NCI-H2171 treated with DMSO at 0.1 percent for 48 hours (cell line): ENCODE measurements around the gene ACSL5.
"Not testable (repeated sequence)": the region's sequence is repeated elsewhere in the genome, so short reads cannot be mapped to it uniquely, and the experiment has no call there.

Experiments used
- DNase-seq: peaks from one replicate; lab custom pipeline; 2025; lab: John Stamatoyannopoulos, UW

Gene ACSL5

GRCh38 chr10:112374724-112375541 lies 1.0 kb downstream of the ACSL5 start:
- DNase-seq = no peak

DNA sequence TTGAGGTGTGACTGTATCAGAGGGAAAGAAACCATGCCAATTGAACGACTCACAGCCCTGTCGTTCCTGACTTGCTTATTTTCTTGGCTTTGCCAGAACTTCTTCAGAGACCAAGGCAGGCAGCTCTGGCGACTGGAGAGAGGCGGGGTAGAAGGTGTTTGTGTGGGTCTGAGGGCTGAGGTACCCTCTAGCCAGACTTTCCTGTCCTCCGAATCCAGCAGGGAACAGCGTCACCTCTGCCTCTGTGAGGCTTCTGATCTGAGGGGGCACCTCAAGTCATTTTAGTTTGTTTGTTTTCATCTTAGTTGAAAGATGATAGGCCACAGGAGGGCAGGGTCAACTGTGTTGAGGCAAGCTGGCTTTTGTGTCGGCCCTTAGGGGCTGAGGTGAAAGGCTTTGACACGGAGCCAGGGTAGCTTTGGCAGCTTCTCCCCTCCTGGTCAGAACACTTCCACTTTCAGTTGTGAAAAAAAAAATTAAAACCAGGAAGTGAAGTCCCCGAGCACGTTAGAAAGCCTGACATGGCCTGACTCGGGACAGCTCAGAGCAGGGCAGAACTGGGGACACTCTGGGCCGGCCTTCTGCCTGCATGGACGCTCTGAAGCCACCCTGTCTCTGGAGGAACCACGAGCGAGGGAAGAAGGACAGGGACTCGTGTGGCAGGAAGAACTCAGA lies 1.9 kb downstream of the ACSL5 start:
- DNase-seq = no peak

DNA sequence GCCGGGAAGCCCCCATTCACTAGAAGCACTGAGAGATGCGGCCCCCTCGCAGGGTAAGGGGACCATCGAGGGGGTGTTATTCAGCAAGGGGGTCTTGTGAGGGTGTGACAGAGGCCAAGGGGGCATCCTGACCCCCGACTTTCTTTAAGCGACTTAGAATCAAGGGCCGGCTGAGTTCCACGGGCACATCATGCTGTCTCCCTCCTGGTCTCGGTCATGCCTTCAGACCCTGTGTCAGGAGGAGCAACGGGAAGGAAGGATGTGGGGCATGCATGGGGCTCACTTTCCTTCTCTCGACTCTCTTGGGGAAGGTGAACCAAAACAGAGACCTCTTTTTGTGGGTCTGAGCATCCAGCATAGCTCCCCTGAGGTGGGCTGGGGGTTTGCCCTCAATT lies 2.5 kb downstream of the ACSL5 start:
- DNase-seq = no peak

DNA sequence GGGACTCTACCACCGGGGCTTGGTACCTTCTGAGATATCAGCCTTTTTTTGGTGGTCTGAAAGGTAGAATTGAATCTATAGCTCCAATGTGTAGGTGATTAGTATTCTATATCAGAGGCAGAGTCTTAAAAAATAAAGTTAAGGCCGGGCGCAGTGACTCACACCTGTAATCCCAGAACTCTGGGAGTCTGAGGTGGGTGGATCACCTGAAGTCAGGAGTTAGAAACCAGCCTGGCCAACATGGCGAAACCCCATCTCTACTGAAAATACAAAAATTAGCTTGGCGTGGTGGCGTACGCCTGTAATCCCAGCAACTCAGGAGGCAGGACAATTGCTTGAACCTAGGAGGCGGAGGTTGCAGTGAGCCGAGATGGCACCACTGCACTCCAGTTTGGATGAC lies 3.2 kb downstream of the ACSL5 start:
- not testable (repeated sequence) for DNase-seq

DNA sequence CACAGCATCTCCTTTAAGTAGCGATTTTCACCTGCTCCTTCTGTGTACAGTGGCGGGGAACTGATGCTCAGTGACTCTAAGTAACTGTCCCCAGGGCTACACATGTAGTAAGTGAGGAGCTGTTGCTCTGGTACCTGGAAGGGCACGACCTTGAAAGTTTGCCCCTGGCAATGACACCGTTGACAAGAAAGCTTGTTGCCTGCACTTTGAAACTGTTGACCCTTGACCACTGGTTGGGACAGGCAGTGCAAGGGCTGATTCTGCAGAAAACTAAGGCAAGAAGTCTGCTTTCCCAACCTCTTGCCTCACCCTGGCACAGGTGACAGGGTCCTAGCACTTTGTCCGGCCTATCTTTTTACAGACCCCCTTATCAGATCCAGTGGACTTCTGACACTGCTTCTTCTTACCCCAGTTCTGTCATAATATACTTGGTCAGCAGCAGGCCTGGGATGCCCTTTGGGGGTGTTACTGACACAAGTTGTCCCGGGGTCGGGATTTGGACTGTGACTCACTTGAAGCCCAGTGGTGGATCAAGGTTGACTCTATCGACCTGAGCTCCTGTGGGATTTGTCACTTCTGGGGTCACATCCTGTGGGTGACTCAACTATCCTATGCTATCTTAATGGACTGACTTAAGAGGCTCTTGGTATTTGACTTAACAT lies 5.8 kb downstream of the ACSL5 start:
- DNase-seq = no peak

DNA sequence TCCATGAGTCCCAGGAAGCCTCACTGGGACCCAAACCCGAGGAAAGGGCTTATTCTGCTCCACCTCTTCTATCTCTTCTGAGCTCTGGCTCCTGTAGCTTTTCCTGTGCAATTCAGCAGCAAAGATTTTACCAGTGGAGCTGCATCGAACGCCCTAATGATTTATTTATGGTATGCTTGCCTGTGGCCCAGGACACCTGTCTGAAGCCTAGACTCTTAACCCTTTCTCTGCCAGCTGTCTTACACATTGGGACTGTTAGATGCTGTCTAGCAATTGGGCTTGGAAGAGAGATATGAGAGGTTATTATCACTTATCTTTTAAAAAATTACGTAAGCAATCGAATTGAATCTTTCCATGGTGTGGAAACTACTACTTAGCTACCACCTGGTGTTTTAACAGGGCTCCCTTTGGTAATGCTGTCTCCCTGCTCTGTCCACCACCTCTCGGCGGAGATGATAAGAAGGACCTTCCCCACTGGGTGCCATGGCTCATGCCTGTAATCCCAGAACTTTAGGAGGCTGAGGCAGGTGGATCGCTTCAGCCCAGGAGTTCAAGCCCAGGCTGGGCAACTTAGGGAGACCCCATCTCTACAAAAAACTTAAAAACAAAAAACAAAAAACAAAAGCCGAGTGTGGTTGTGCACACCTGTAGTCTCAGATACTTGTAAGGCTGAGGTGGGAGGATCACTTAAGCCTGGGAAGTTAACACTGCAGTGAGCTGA lies 8.8 kb downstream of the ACSL5 start:
- no peak for DNase-seq

- no peak for DNase-seq
Observed at GRCh38 chr10:112383325-112383724, 9.4 kb downstream of the ACSL5 start.

DNA sequence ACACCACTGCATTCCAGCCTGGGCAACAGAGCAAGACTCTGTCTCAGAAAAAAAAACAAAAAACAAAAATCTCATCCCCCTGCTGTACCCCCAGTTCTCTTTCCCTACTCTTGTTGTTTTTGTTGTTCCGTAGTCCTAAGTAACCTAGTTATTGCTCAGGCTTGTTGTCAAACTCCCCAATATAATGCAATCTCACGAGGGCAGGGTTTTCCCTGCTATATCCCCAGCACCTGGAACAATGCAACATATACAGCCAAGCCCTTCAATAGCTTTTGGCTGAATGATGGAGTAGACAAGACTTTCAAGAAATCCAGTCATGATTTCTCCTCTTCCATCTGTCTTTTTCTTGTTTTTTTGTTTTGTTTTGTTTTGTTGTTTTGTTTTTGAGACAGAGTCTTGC lies 10.2 kb downstream of the ACSL5 start:
- no peak for DNase-seq

DNA sequence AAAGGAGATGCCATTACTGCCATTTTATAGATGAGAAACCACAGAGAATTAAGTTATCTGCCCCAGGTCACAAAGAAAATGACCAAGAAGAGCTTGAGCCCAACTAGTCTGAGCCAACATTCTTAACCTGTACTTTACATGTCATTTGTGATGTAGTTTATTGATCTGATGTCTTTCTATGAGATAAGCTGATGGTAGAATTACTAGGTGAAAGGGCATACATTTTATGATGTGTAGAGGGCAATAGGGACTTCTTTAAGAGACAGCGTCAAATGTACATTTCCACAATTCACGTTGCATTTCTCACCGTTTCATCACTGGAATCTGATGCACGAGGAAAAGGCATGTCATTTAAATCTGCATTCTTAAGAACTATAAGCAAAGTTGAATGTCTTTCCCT lies 11.3 kb downstream of the ACSL5 start:
- DNase-seq = no peak

DNA sequence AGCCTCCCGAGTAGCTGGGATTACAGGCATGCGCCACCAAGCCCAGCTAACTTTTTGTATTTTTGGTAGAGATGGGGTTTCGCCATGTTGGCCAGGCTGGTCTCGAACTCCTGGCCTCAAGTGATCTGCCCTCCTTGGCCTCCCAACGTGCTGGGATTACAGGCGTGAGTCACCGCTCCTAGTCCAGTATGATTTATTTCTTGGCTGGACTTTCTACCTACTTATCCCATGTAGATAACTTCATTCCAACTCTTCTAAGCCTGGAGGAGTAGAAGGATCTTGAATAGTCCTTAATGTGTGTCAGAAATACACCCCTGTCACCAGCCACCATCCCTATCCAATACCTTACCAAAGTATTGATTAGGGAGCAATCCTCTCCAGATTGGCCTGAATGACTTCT lies 14.1 kb downstream of the ACSL5 start:
- DNase-seq = not testable (repeated sequence)

DNA sequence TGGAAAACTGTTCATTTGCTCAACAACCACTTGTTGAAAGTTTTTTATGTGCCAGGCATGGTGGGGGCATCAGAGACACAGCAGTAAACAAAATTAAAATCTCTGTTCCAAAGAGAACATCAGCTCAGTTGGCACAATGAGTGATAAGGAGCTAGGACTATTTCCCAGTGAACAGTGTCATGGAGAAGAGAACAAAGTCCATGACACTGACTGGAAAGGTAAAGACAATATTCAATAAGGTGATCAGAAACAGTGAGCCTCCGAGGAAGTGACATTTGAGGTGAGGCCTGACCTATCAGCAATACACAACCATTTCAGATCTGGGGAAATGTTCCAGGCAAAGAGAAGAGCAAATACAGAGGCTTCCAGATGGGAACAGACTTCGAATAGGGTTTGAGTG lies 14.6 kb downstream of the ACSL5 start:
- DNase-seq = no peak

DNA sequence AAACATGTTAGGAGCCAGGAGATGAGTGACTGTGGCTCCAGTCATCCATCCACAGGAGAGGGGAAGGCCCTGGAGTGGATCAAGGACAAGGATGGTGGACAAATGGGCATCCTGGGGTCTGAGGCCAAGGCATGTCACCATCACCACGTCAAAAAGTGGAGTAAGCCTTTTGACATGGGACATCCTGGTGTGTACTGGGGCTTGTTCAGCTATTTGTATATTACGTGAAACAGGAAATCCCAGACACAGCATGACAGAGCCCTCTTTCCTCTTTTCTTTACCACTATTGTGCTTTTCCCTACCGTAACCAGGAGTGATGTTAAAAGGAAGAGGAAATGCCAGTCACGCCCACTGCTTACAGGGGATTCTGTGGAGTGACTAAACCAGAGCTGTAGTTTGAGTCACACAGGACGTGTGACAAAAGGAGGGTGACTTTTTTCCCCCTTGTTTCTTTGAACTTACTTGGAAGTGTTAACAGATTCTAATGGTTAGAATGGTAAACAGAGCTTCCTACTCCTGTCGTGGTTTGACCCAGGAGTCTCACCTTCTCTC lies 15.4 kb downstream of the ACSL5 start:
- DNase-seq = no peak

GRCh38 chr10:112390125-112390703 lies 16.3 kb downstream of the ACSL5 start:
- DNase-seq = no peak

DNA sequence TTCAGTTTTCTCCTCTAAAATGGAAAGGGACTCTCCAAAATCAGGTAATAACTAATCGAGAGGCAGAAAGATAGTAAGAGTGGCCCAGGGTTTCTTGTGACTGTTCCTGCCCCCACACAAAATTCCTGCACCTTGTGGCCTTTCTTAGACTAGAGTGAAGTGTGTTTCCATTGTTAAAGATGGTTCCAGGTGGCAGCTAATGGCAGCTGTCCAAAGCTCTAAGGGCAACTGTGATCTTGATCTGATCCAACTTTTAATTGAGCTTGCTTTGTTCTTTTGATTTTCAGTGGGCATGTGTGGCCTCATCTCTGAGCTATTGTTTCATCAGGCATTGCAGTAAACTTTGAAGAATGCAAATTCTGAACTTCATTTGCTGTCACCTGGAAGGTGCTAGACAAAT lies 19.4 kb downstream of the ACSL5 start:
- DNase-seq = no peak

DNA sequence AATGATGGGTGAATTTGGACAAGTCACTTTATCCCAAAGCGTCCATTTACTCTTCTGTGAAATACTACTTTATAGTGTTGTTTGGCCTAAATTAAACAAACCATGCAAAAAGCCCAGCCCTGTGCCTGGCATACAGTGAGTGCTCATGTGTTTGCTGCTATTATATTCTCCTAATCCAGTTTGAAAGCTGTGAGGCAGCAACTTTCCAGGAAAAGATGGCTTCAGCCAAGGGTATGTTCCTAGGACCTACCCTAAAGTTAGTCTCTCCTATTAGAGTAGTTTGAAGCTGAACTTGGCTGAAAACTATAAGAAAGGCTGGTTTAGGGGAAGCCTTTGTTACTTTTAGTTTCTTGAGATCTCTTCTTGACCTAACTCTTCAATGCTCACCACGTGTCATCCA lies 19.9 kb downstream of the ACSL5 start:
- DNase-seq = no peak

DNA sequence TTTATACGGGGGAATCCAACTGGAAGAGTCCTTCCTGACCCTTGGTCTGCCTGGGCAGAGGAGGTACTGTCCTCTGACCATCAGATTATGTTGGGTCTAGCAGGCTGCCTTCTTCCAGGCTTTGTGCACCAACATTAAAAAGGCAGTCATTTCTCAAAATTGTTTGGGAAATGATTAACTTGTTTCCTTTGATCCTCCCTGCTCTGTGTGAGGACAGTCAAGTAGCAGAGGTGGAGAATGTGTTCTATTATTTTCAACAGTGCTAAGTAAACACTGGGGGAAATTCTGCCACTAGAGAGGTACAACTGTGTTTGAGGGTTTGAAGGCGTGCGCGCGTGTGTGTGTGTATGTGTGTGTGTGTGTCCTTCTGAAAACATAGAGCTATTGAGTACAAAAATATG lies 20.6 kb downstream of the ACSL5 start:
- no peak for DNase-seq

DNA sequence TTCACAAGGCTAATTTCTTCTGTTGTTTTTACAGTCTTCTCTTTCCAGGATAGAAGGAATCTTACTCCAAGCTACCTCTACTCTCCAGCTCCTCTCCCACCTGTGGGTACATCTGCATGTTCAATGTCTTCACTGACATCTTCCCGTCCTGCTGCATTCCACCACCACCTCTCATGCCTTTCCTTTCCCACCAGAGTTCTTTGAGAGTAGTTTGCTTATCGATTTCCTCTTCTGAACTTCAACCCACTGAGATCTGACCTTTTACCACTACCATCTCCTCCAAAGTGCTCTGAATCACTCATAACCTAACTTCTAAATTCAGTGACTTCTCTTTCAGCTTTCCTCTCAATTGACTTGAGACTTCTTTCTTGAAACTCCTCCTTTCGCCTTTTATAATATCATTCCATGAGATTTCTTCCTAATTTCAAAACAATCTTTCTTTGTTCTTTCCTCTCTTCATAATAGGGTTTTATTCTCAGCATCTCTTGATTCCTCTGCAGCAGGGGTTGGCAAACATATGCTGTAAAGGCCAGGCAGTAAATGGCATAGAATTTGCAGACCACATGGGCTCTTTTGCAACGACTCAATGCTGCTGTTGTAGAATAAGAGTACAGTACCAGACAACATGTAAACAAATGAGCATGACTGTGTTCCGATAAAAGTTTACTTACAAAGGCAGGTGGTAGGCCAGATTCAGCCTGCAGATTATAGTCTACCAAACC lies 22.1 kb downstream of the ACSL5 start:
- no peak for DNase-seq

DNA sequence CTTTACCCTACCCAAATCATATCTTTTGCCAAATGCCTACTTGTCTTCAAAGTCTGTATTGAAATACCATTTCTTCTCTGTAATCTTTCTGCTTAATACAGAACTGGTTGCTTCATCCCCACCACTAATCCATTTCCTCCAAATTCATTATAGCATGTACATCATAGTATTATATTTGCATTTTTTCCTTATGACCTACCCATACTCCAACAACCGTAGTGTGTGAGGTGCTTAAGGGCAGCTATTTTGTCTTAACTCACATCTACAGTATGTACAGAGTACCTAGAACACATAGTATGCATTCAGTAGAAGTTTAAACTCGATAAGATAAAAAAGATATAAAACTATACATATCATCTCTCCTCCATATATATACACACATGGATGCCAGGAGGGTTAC lies 23.7 kb downstream of the ACSL5 start:
- DNase-seq = no peak

DNA sequence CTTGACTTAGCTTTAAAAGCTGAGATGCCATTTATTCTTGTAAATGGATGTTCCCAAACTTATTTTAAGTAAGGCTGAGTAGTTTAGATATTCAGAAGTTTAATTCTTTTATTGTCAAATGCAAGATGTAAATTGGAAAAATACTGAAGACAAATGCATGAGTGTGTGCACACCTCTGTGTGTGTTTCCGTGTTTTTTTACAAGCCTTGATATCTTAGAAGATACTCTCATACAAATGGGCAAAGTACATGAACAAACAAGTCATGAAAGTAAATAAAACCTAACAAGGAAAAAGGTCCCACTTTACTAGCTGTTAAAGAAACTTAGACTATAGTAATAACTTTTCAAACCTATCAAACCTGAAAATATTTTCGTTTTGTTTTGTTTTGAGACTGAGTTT lies 29.0 kb downstream of the ACSL5 start:
- DNase-seq = no peak

GRCh38 chr10:112404617-112405016 lies 30.7 kb downstream of the ACSL5 start:
- no peak for DNase-seq

GRCh38 chr10:112406806-112407205 lies 32.9 kb downstream of the ACSL5 start:
- DNase-seq = not testable (repeated sequence)
